ENCODE measurements around the gene MTHFD1L. TPM values are rescaled to one million over a fixed set of nuclear protein-coding genes. Genes with fewer than 3 reads are reported as not detected.

MTHFD1L gene
- total RNA-seq, 2 donors from 2014 or later, result 13.0 to 19.1 TPM

DNA sequence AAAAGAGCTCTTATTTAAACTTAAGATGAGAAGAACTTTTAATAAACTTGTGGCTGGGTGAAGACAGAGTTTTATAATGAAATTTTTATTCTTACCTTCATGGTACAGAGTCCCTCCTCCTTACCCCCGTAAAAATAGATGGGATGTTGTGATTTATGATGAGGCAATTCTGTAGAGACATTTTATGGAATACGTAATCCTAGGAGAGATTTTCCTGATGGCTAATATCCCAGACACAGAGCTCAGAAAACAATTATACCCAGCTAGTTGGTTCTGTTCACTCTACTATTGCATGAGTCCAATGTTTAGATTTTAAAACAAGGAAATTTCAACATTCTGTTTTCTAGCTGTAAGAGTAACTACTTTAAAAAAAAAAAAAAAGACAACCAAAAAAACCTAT lies 43.4 kb downstream of the MTHFD1L start:
- 89 to 91% methylated on average over 2 of the region's 2 CpGs for WGBS, 2 donors

DNA sequence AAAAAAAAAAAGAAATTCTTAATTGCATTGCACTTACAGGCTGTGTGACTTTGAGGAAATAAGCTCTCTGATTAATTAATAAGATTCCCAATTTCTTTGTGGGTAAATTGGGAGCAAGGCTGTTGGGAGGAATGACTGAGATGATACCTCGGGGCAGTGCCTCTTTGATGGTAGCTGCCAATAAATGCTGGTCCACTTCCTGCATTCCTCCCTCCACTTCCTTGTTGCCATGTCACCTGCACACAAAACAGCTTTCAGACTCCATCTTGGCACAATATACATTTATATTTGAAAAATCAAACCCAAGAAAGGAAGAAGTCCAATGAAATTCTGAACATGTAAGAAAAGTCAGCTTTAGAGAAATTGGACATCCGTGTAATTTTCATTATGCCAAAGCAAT lies 45.1 kb downstream of the MTHFD1L start:
- TF ChIP-seq POLR2A (IDR thresholded peaks at IDR 0.05), result no peak
- TF ChIP-seq, protein P1, sequence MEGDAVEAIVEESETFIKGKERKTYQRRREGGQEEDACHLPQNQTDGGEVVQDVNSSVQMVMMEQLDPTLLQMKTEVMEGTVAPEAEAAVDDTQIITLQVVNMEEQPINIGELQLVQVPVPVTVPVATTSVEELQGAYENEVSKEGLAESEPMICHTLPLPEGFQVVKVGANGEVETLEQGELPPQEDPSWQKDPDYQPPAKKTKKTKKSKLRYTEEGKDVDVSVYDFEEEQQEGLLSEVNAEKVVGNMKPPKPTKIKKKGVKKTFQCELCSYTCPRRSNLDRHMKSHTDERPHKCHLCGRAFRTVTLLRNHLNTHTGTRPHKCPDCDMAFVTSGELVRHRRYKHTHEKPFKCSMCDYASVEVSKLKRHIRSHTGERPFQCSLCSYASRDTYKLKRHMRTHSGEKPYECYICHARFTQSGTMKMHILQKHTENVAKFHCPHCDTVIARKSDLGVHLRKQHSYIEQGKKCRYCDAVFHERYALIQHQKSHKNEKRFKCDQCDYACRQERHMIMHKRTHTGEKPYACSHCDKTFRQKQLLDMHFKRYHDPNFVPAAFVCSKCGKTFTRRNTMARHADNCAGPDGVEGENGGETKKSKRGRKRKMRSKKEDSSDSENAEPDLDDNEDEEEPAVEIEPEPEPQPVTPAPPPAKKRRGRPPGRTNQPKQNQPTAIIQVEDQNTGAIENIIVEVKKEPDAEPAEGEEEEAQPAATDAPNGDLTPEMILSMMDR (IDR thresholded peaks at IDR 0.05), result no peak
- WGBS, 2 donors, result 63 to 79% methylated on average over 2 of the region's 2 CpGs
- no peak overlapping the region for H3K27ac ChIP-seq
- no peak for DNase-seq
- intact Hi-C loops (cut with DNase I), result no loop called here
- no peak overlapping the region for H3K4me3 ChIP-seq
- no peaks in the 10 kb centered on the region for H3K36me3 ChIP-seq (replicated peaks in 1 of 2; ENCODE audit: insufficient read depth in 1 of 2, low read depth in 2 of 2)
- H3K9me3 ChIP-seq, result no peaks in the 10 kb centered on the region
- no peaks in the 10 kb centered on the region for H3K27me3 ChIP-seq
- no peaks in the 10 kb centered on the region for H3K4me1 ChIP-seq
- no peak for ATAC-seq

More for the DNA sequence above, 43.4 kb downstream of the MTHFD1L start:
- no peak for DNase-seq
- Histone ChIP-seq H3K27me3 (no peaks in the 10 kb centered on the region), H3K27ac (no peak overlapping the region), H3K4me3 (no peak overlapping the region), H3K9me3 (no peaks in the 10 kb centered on the region), H3K36me3 (replicated peaks in 1 of 2; ENCODE audit: insufficient read depth in 1 of 2, low read depth in 2 of 2) (no peaks in the 10 kb centered on the region), H3K4me1 (no peaks in the 10 kb centered on the region)
- TF ChIP-seq, protein P1 (IDR thresholded peaks at IDR 0.05), result no peak
- no peak for TF ChIP-seq POLR2A (IDR thresholded peaks at IDR 0.05)
- no peak for ATAC-seq
- intact Hi-C loops (cut with DNase I), result no loop called here

DNA sequence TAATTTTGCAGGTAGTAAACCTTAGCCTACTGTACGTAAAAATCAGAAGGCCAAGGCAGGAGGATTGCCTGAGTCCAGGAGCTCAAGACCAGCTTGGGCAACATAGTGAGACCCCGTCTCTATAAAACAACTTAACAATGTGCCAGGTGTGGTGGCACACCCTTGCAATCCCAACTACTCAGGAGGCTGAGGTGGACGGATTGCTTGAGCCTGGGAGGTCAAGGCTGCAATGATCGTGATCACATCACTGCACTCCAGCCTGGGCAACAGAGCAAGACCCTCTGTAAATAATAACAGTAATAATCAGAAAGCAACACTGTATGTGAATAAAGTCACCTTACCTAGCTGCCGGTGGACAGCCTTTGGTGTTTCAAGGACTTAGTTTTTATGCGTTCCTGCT lies 48.9 kb downstream of the MTHFD1L start:
- no peaks in the 10 kb centered on the region for H3K36me3 ChIP-seq (replicated peaks in 1 of 2; ENCODE audit: insufficient read depth in 1 of 2, low read depth in 2 of 2)

DNA sequence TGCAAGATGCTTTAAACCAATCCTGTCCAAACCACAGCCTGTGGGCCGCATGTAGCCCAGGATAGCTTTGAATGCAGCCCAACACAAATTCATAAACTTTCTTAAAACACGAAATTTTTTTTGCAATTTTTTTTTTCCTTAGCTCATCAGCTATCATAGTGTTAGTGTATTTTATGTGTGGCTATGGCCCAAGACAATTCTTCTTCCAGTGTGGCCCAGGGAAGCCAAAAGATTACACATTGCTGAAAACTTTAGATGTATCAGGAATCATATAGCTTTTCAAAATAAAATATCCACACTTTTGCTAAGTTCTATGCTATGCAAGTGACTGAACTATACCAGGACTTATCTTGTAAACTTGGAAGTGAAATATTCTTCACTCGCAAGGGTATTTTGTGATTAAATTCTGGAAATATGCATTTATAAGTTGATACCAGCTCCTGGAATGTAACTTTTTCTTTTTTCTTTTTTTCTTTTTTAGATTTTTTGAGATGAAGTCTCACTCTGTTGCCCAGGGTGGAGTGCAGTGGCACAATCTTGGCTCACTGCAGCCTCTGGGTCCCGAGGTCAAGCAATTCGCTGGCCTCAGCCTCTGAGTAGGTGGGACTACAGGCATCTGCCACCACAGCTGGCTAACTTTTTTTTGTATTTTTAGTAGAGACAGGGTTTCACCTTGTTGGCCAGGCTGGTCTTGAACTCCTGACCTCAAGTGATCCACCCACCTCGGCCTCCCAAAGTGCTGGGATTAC lies 49.8 kb downstream of the MTHFD1L start:
- Histone ChIP-seq H3K27me3 (no peaks in the 10 kb centered on the region), H3K4me3 (no peak overlapping the region), H3K36me3 (replicated peaks in 1 of 2; ENCODE audit: insufficient read depth in 1 of 2, low read depth in 2 of 2) (no peaks in the 10 kb centered on the region), H3K27ac (no peak overlapping the region), H3K9me3 (no peaks in the 10 kb centered on the region), H3K4me1 (no peaks in the 10 kb centered on the region)
- ATAC-seq (no peak), DNase-seq (no peak)
- intact Hi-C loops (cut with DNase I), result no loop called here
- 84 to 86% methylated on average over 6 of the region's 6 CpGs for WGBS, 2 donors
- TF ChIP-seq POLR2A (IDR thresholded peaks at IDR 0.05), result no peak
- TF ChIP-seq, protein P1 (IDR thresholded peaks at IDR 0.05), result no peak

More for the DNA sequence above, 48.9 kb downstream of the MTHFD1L start:
- DNase-seq, result no peak
- H3K9me3 ChIP-seq, result no peaks in the 10 kb centered on the region
- H3K27me3 ChIP-seq, result no peaks in the 10 kb centered on the region
- ATAC-seq, result no peak
- H3K4me3 ChIP-seq, result no peak overlapping the region
- no peak overlapping the region for H3K27ac ChIP-seq
- H3K4me1 ChIP-seq, result no peaks in the 10 kb centered on the region
- WGBS, 2 donors, result 90 to 91% methylated on average over 6 of the region's 6 CpGs
- intact Hi-C loops (cut with DNase I), result no loop called here
- TF ChIP-seq POLR2A (IDR thresholded peaks at IDR 0.05), result no peak
- TF ChIP-seq, protein P1 (IDR thresholded peaks at IDR 0.05), result no peak

DNA sequence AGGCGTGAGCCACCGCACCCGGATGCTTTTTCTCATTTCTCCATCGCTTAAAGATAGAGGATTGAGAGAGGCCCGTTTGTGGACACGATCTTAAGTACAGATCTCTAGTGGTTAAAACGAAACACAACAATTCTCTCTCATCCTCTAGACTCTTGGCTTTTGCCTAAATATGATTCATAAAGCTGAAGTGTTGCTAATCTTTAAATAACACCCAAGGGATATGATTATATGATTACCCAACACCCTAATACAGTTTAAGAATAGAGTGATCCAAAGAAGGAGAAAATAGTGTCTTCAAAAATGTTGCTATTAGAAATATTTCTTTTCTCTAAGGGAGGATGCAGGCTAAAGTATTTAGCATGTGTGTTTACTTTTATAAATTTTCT lies 50.4 kb downstream of the MTHFD1L start:
- WGBS, 2 donors, result 90 to 98% methylated on average over 7 of the region's 7 CpGs
- no peak for ATAC-seq
- H3K9me3 ChIP-seq, result no peaks in the 10 kb centered on the region

More for the DNA sequence above, 50.4 kb downstream of the MTHFD1L start:
- TF ChIP-seq, protein P1 (IDR thresholded peaks at IDR 0.05), result no peak
- TF ChIP-seq POLR2A (IDR thresholded peaks at IDR 0.05), result no peak
- Histone ChIP-seq H3K4me1 (no peaks in the 10 kb centered on the region), H3K27me3 (no peaks in the 10 kb centered on the region), H3K27ac (no peak overlapping the region), H3K36me3 (replicated peaks in 1 of 2; ENCODE audit: insufficient read depth in 1 of 2, low read depth in 2 of 2) (no peaks in the 10 kb centered on the region), H3K4me3 (no peak overlapping the region)
- DNase-seq, result no peak
- intact Hi-C loops (cut with DNase I), result no loop called here

All from body of pancreas (tissue), 4 donors.